Measurements from ENCODE around the gene C1RL.

Gene C1RL

GRCh38 chr12:7096979-7097378 lies 12.0 kb downstream of the C1RL start:
- TF ChIP-seq TCF12 (IDR thresholded peaks at IDR 0.05; ENCODE audit: low read depth): no peak
- TF ChIP-seq RAD21 (IDR thresholded peaks at IDR 0.05; ENCODE audit: low read depth): no peak
- TF ChIP-seq CEBPB (IDR thresholded peaks at IDR 0.05): no peak
- no peak for TF ChIP-seq TEAD4 (IDR thresholded peaks at IDR 0.05)

- TF ChIP-seq TAF1 (IDR thresholded peaks at IDR 0.05; ENCODE audit: low read depth): no peak
- TF ChIP-seq MAX (IDR thresholded peaks at IDR 0.05): no peak
- no peak for TF ChIP-seq EP300 (IDR thresholded peaks at IDR 0.05; ENCODE audit: borderline replicate concordance)
- no peak for TF ChIP-seq FOXM1 (IDR thresholded peaks at IDR 0.05; ENCODE audit: borderline replicate concordance, low read depth)
- no peak for TF ChIP-seq TEAD4 (IDR thresholded peaks at IDR 0.05)
- no peak for TF ChIP-seq YY1 (IDR thresholded peaks at IDR 0.05; ENCODE audit: low read depth)
- no peak for TF ChIP-seq REST (IDR thresholded peaks at IDR 0.05; ENCODE audit: low read depth)
- TF ChIP-seq RAD21 (IDR thresholded peaks at IDR 0.05; ENCODE audit: low read depth): no peak
- no peak for TF ChIP-seq ZBTB7A (IDR thresholded peaks at IDR 0.05; ENCODE audit: low read depth)
- TF ChIP-seq CEBPB (IDR thresholded peaks at IDR 0.05): no peak
- no peak for TF ChIP-seq NFIC (IDR thresholded peaks at IDR 0.05)
- TF ChIP-seq TCF12 (IDR thresholded peaks at IDR 0.05; ENCODE audit: low read depth): no peak
- no peak for TF ChIP-seq EGR1 (IDR thresholded peaks at IDR 0.05)
- no peak for TF ChIP-seq USF1 (IDR thresholded peaks at IDR 0.05)
- no peak for TF ChIP-seq CREB1 (IDR thresholded peaks at IDR 0.05; ENCODE audit: low read depth)
Observed at GRCh38 chr12:7096006-7096932, 12.7 kb downstream of the C1RL start.

- TF ChIP-seq TAF1 (IDR thresholded peaks at IDR 0.05; ENCODE audit: low read depth): no peak
- TF ChIP-seq FOXM1 (IDR thresholded peaks at IDR 0.05; ENCODE audit: borderline replicate concordance, low read depth): no peak
- no peak for TF ChIP-seq ZBTB7A (IDR thresholded peaks at IDR 0.05; ENCODE audit: low read depth)
- no peak for TF ChIP-seq TCF12 (IDR thresholded peaks at IDR 0.05; ENCODE audit: low read depth)
- TF ChIP-seq YY1 (IDR thresholded peaks at IDR 0.05; ENCODE audit: low read depth): no peak
- no peak for TF ChIP-seq TEAD4 (IDR thresholded peaks at IDR 0.05)
- no peak for TF ChIP-seq CREB1 (IDR thresholded peaks at IDR 0.05; ENCODE audit: low read depth)
- no peak for TF ChIP-seq MAX (IDR thresholded peaks at IDR 0.05)
Observed at GRCh38 chr12:7093892-7094291, 15.1 kb downstream of the C1RL start.

GRCh38 chr12:7093486-7093885 lies 15.5 kb downstream of the C1RL start:
- TF ChIP-seq CEBPB (IDR thresholded peaks at IDR 0.05) (no peak), TAF1 (IDR thresholded peaks at IDR 0.05; ENCODE audit: low read depth) (no peak), YY1 (IDR thresholded peaks at IDR 0.05; ENCODE audit: low read depth) (no peak), FOXM1 (IDR thresholded peaks at IDR 0.05; ENCODE audit: borderline replicate concordance, low read depth) (no peak), CREB1 (IDR thresholded peaks at IDR 0.05; ENCODE audit: low read depth) (no peak), TEAD4 (IDR thresholded peaks at IDR 0.05) (no peak), EP300 (IDR thresholded peaks at IDR 0.05; ENCODE audit: borderline replicate concordance) (no peak)

GRCh38 chr12:7092986-7093460 lies 16.0 kb downstream of the C1RL start:
- TF ChIP-seq NFIC (IDR thresholded peaks at IDR 0.05): no peak
- no peak for TF ChIP-seq ZBTB7A (IDR thresholded peaks at IDR 0.05; ENCODE audit: low read depth)
- TF ChIP-seq MAX (IDR thresholded peaks at IDR 0.05): no peak
- TF ChIP-seq EP300 (IDR thresholded peaks at IDR 0.05; ENCODE audit: borderline replicate concordance): no peak
- no peak for TF ChIP-seq CEBPB (IDR thresholded peaks at IDR 0.05)
- no peak for TF ChIP-seq RAD21 (IDR thresholded peaks at IDR 0.05; ENCODE audit: low read depth)
- no peak for TF ChIP-seq YY1 (IDR thresholded peaks at IDR 0.05; ENCODE audit: low read depth)
- no peak for TF ChIP-seq EGR1 (IDR thresholded peaks at IDR 0.05)
- no peak for TF ChIP-seq TEAD4 (IDR thresholded peaks at IDR 0.05)
- no peak for TF ChIP-seq USF1 (IDR thresholded peaks at IDR 0.05)
- no peak for TF ChIP-seq TCF12 (IDR thresholded peaks at IDR 0.05; ENCODE audit: low read depth)
- TF ChIP-seq FOXM1 (IDR thresholded peaks at IDR 0.05; ENCODE audit: borderline replicate concordance, low read depth): no peak
- no peak for TF ChIP-seq TAF1 (IDR thresholded peaks at IDR 0.05; ENCODE audit: low read depth)
- TF ChIP-seq CREB1 (IDR thresholded peaks at IDR 0.05; ENCODE audit: low read depth): no peak
- TF ChIP-seq REST (IDR thresholded peaks at IDR 0.05; ENCODE audit: low read depth): no peak
